PC-9 (cell line): ENCODE measurements around the gene GMPPB.

ENCODE experiments used
- EZH2 ChIP-seq: fragments of 200-600 bp; sonication (generic); IDR thresholded peaks from 2 replicates; pipeline ENCODE4 v1.8.0; 2017; ENCODE audit warnings: antibody characterized with exemption, low read depth
- TF ChIP-seq, protein P1 (sequence below): fragments of 200-600 bp; sonication (generic); conservative IDR thresholded peaks from 2 replicates; pipeline ENCODE4 v1.6.1; 2017; ENCODE audit warnings: mixed run types, antibody characterized with exemption, mild to moderate bottlenecking, moderate library complexity

DNA sequence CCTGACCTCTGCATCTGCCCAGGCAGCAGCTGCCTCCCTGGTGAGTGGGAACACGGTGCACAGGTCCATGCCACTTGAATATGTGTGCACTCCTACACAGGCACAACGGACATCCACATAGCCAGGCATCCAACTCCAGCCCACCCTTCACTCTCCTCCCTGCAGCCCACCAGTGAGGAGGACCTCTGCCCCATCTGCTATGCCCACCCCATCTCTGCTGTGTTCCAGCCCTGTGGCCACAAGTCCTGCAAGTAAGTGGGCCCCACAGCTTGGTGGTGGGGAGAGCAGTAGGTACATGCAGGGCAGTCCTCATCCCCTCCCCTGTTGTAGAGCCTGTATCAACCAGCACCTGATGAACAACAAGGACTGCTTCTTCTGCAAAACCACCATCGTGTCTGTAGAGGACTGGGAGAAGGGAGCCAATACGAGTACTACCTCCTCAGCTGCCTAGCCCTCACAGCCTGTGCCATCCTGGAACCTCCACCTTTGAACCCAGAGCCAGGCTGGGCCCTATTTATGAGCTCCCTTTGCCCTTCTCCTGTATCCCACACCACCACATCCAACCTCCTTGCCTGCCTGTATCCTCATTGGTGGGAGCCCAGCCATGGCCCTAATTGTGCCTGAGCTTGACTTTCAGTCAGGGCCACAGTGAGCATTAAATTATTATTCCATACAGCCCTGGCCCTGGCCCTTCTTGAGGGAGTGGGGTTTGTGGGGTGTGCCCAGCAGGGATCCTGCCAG is 2.7 kb downstream of the GMPPB start:
- TF ChIP-seq EZH2, result no peak
- TF ChIP-seq, protein P1, sequence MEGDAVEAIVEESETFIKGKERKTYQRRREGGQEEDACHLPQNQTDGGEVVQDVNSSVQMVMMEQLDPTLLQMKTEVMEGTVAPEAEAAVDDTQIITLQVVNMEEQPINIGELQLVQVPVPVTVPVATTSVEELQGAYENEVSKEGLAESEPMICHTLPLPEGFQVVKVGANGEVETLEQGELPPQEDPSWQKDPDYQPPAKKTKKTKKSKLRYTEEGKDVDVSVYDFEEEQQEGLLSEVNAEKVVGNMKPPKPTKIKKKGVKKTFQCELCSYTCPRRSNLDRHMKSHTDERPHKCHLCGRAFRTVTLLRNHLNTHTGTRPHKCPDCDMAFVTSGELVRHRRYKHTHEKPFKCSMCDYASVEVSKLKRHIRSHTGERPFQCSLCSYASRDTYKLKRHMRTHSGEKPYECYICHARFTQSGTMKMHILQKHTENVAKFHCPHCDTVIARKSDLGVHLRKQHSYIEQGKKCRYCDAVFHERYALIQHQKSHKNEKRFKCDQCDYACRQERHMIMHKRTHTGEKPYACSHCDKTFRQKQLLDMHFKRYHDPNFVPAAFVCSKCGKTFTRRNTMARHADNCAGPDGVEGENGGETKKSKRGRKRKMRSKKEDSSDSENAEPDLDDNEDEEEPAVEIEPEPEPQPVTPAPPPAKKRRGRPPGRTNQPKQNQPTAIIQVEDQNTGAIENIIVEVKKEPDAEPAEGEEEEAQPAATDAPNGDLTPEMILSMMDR, result no peak
